Jurkat, Clone E6-1 (cell line): ENCODE results near the gene IRF2BPL.

Experiments
- DNase-seq: peaks from one replicate; pipeline ENCODE4 v3.0.0-alpha.2; 2011; ENCODE audit warnings: low read depth, low spot score
- H3K4me3 ChIP-seq: 2 replicates; pipeline ENCODE4 v1.5.1; 2011; ENCODE audit warnings: mild to moderate bottlenecking, low read length, control low read depth, moderate library complexity

IRF2BPL gene

GRCh38 chr14:76975051-76975450 is 53.5 kb downstream of the IRF2BPL start:
- no peak overlapping the region for H3K4me3 ChIP-seq
- no peak for DNase-seq
